Measurements from ENCODE around the gene ATP8B4.

The ATP8B4 gene

DNA sequence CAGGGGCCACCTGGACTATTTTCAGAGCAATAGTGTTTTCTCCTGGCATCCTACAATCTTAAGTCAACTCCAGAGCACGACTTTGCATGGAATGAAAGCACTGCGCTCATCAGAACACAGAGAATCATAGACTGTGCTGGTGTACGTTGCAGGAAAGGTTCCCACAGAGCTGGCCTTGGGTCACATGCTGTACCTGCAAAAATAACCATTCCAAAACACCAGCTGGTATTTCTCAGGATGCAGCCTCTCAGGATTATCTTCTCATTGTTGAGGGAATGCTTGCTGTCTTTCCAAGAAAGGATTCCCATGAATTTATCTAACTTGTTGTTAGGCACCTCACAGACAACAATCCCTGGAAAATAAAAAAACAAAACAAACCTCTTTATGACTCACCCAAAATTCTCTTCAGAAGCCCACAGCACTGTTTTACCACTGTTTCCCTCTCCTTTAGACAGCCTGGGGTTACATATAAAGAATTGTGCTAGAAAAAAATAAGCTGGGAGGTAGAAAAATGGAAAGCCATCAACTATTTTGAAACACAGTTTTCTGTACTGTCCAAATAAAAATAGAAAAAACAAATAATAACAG, 131.7 kb downstream of the ATP8B4 start (continued):
- TF ChIP-seq CREB5 (CRISPR knock-in tag; IDR thresholded peaks at IDR 0.05; ENCODE audit: low read depth) (no peak), ZFP30 (CRISPR knock-in tag; IDR thresholded peaks at IDR 0.05) (no peak), PPARA (CRISPR knock-in tag; IDR thresholded peaks at IDR 0.05; ENCODE audit: borderline replicate concordance) (no peak), ISL1 (CRISPR knock-in tag; IDR thresholded peaks at IDR 0.05) (no peak), TOX (CRISPR knock-in tag; IDR thresholded peaks at IDR 0.05; ENCODE audit: borderline replicate concordance) (no peak), ZNF8 (CRISPR knock-in tag; IDR thresholded peaks at IDR 0.05) (no peak)
- TF ChIP-seq, protein P1, sequence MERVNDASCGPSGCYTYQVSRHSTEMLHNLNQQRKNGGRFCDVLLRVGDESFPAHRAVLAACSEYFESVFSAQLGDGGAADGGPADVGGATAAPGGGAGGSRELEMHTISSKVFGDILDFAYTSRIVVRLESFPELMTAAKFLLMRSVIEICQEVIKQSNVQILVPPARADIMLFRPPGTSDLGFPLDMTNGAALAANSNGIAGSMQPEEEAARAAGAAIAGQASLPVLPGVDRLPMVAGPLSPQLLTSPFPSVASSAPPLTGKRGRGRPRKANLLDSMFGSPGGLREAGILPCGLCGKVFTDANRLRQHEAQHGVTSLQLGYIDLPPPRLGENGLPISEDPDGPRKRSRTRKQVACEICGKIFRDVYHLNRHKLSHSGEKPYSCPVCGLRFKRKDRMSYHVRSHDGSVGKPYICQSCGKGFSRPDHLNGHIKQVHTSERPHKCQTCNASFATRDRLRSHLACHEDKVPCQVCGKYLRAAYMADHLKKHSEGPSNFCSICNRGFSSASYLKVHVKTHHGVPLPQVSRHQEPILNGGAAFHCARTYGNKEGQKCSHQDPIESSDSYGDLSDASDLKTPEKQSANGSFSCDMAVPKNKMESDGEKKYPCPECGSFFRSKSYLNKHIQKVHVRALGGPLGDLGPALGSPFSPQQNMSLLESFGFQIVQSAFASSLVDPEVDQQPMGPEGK (CRISPR knock-in tag; IDR thresholded peaks at IDR 0.05; ENCODE audit: borderline replicate concordance): no peak
- TF ChIP-seq, protein P2, sequence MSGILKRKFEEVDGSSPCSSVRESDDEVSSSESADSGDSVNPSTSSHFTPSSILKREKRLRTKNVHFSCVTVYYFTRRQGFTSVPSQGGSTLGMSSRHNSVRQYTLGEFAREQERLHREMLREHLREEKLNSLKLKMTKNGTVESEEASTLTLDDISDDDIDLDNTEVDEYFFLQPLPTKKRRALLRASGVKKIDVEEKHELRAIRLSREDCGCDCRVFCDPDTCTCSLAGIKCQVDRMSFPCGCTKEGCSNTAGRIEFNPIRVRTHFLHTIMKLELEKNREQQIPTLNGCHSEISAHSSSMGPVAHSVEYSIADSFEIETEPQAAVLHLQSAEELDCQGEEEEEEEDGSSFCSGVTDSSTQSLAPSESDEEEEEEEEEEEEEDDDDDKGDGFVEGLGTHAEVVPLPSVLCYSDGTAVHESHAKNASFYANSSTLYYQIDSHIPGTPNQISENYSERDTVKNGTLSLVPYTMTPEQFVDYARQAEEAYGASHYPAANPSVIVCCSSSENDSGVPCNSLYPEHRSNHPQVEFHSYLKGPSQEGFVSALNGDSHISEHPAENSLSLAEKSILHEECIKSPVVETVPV (CRISPR knock-in tag; IDR thresholded peaks at IDR 0.05): no peak

DNA sequence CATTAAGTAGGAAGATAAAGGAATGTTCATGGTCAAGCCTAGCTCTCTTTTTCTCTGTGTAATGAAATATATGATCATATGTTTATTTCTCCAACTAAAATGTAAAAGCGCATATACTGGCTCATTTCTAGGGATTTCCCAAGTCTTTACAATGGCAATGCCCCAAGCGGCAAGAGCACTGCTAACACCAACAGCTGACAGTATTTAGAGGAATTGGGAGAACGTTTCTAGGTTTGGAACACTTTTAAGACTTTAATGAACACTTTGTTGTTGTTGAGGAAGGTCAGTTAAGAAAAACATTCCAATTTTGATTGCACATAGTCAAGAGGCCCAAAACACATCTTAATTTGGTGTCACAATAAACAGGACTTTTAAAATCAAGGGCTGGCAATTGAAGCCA, 132.7 kb downstream of the ATP8B4 start:
- ATAC-seq: no peak
- no peak for TF ChIP-seq ESRRG (CRISPR knock-in tag; IDR thresholded peaks at IDR 0.05)
- TF ChIP-seq ZC3H10 (CRISPR knock-in tag; IDR thresholded peaks at IDR 0.05): no peak
- TF ChIP-seq, protein P1 (CRISPR knock-in tag; IDR thresholded peaks at IDR 0.05; ENCODE audit: borderline replicate concordance): no peak
- no peak for TF ChIP-seq POU6F1 (CRISPR knock-in tag; IDR thresholded peaks at IDR 0.05; ENCODE audit: borderline replicate concordance, low read depth)
- no peak for TF ChIP-seq ZFP3 (CRISPR knock-in tag; IDR thresholded peaks at IDR 0.05)
- TF ChIP-seq CSDC2 (CRISPR knock-in tag; IDR thresholded peaks at IDR 0.05): no peak
- TF ChIP-seq, protein P3, sequence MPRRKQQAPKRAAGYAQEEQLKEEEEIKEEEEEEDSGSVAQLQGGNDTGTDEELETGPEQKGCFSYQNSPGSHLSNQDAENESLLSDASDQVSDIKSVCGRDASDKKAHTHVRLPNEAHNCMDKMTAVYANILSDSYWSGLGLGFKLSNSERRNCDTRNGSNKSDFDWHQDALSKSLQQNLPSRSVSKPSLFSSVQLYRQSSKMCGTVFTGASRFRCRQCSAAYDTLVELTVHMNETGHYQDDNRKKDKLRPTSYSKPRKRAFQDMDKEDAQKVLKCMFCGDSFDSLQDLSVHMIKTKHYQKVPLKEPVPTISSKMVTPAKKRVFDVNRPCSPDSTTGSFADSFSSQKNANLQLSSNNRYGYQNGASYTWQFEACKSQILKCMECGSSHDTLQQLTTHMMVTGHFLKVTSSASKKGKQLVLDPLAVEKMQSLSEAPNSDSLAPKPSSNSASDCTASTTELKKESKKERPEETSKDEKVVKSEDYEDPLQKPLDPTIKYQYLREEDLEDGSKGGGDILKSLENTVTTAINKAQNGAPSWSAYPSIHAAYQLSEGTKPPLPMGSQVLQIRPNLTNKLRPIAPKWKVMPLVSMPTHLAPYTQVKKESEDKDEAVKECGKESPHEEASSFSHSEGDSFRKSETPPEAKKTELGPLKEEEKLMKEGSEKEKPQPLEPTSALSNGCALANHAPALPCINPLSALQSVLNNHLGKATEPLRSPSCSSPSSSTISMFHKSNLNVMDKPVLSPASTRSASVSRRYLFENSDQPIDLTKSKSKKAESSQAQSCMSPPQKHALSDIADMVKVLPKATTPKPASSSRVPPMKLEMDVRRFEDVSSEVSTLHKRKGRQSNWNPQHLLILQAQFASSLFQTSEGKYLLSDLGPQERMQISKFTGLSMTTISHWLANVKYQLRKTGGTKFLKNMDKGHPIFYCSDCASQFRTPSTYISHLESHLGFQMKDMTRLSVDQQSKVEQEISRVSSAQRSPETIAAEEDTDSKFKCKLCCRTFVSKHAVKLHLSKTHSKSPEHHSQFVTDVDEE (CRISPR knock-in tag; IDR thresholded peaks at IDR 0.05): no peak
- TF ChIP-seq OSR1 (CRISPR knock-in tag; IDR thresholded peaks at IDR 0.05): no peak
- no peak for TF ChIP-seq ZNF8 (CRISPR knock-in tag; IDR thresholded peaks at IDR 0.05)
- no peak for TF ChIP-seq ZFP30 (CRISPR knock-in tag; IDR thresholded peaks at IDR 0.05)
- no peak for TF ChIP-seq CREB5 (CRISPR knock-in tag; IDR thresholded peaks at IDR 0.05; ENCODE audit: low read depth)
- TF ChIP-seq BACH2 (CRISPR knock-in tag; IDR thresholded peaks at IDR 0.05; ENCODE audit: borderline replicate concordance): no peak
- TF ChIP-seq RARB (CRISPR knock-in tag; IDR thresholded peaks at IDR 0.05): no peak
- TF ChIP-seq, protein P2 (CRISPR knock-in tag; IDR thresholded peaks at IDR 0.05): no peak
